Superior temporal gyrus (tissue), 1 donor: ENCODE measurements around the gene GRIK2.
A peak's percentile ranks its signal among the peaks of the same experiment; 100 is the strongest.

Experiments used
- DNase-seq: peaks from one replicate; pipeline ENCODE4 v3.0.0-alpha.2; 2016; ENCODE audit errors: extremely low spot score

Gene GRIK2

GRCh38 chr6:101537753-101538316, 144.3 kb downstream of the GRIK2 start:
- DNase-seq: no peak

- no peak for DNase-seq
Observed at GRCh38 chr6:101539510-101540245, 146.2 kb downstream of the GRIK2 start.

DNA sequence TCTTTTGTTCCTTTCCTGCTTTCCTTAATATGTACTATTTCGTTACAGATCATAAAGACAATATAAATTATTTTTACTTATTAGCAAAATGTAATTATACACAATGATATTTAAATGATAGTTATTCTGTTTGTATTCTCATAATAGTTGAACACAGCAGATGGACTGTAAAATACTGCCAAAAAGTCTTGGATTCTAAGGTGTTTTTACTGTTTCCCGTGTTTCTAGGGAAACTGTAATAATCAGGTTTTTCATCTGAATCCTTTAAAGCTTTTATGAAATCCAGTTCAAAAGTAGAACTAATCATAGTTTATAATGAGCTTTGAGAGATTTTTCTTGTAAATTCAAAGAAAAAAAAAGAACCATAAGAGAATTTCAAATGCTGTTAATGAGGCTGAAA, 148.4 kb downstream of the GRIK2 start:
- no peak for DNase-seq

- no peak for DNase-seq
Observed at GRCh38 chr6:101543796-101544195, 150.3 kb downstream of the GRIK2 start.

DNA sequence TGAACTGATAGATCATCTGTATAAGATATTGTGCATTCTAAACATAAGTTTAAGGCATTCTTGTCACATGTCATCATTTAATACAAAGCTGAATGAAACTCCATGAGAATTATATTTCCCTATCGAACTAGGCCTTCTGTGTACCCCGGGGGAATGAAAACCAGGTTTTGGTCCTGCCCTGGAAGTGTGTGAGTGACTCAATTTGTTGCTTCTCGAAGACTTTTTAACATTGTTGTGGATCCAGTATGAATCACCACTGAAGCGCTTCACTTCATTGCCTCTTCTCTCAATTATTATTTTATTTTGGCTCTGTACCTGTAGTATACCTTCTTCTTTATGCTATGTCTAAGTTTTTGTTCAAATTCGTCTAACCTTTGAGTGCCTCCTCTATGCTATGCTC, 150.8 kb downstream of the GRIK2 start:
- no peak for DNase-seq

DNA sequence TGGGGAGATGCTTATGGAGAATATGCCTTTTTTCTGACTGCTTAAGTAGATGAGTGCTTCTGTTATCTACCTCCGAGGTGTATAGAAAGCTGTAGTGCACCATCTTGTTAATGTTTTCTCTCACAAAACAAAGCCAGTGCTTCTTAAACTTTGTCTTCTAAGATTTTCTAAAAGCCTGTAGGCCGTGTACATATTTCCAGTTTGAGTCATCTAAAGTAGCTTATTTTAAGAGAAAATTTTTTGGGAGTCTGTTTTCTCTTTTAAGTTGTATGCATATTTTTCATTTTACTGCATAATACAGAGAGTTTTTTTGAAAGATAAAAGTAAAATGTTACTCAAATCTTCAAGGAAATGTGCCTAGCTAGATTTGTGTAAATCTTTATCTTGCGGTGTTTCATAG, 151.7 kb downstream of the GRIK2 start:
- no peak for DNase-seq

DNA sequence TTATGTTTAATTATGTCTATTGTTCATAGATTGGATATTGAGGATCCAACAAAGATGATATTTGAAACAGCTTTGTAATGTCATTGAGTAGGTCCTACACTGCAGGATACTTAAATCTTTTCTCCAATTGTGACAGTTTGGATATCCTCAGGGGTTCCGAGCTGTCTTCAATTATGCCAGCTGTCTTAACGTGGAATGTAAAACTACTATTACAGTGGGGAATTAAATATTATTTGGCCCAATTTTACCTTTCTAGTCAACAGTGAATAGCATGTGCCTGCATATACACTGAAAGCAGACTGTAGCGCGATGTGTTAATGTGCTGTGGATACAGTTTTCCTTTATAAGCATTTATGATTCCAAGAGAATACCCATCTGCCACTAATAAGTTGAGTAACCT, 156.9 kb downstream of the GRIK2 start:
- no peak for DNase-seq

- DNase-seq: no peak
Observed at GRCh38 chr6:101554231-101554630, 160.7 kb downstream of the GRIK2 start.

DNA sequence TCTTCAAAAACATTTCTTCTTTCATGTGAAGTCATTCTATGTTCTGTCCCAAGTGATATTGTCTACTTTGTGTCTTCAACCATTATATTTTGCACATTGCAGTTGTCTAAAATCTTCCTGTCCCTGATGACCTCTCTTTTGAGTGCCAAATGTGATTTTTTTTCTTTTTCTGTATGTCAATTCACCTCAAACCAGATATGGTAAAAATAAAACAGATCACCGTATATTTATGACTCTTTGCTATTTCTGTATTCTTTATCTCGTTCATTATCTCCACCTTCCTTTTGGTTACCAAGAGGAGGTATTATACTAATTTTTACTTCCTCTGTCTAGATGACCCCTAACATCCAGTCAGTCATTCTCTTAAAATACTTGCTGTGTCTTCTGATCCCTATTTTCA, 165.2 kb downstream of the GRIK2 start:
- DNase-seq: no peak

- no peak for DNase-seq
Observed at GRCh38 chr6:101572627-101573026, 179.1 kb downstream of the GRIK2 start.

DNA sequence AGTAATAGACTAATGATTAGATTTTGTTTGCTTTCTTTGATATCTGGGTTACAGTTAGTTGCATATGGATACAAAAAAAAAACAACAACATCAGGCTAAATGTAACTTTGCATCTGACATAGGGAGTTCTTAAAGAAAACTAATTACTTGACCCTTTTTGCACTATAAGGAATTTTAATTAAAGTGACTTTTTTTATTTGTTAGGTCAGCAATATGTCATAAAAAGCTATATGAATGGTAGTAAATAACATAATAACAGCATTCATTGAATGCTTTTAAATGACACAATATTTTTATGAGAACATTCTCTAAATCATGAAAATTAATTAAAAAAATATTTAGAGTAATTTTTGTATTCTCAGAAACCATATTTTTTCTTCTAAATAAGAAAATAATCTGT, 183.6 kb downstream of the GRIK2 start:
- no peak for DNase-seq

GRCh38 chr6:101578306-101578705, 184.8 kb downstream of the GRIK2 start:
- no peak for DNase-seq

DNA sequence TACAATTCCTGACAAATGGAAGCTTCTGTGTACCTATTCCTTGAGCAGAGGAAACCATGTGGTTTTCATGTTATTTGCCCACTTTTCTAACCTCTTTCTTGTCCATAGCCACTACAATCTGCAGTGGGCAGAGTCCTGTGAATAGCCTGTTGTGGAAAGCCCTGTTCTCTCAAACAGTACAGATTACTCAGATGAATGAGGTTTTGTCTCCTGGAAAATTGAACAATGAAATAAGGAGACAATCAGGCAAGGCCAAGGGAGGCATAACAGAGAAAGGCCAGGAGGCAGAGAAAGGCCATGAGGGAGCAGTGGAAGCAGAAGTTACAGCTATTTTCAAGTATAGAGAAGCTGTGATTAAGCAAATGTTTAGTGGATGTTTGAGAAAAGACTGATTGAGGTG, 189.3 kb downstream of the GRIK2 start:
- peak; percentile 61 for DNase-seq

GRCh38 chr6:101585501-101585900, 192.0 kb downstream of the GRIK2 start:
- no peak for DNase-seq

- no peak for DNase-seq
Observed at GRCh38 chr6:101588343-101588742, 194.8 kb downstream of the GRIK2 start.

GRCh38 chr6:101595276-101595675, 201.8 kb downstream of the GRIK2 start:
- no peak for DNase-seq

- DNase-seq: no peak
Observed at GRCh38 chr6:101597693-101598092, 204.2 kb downstream of the GRIK2 start.

DNA sequence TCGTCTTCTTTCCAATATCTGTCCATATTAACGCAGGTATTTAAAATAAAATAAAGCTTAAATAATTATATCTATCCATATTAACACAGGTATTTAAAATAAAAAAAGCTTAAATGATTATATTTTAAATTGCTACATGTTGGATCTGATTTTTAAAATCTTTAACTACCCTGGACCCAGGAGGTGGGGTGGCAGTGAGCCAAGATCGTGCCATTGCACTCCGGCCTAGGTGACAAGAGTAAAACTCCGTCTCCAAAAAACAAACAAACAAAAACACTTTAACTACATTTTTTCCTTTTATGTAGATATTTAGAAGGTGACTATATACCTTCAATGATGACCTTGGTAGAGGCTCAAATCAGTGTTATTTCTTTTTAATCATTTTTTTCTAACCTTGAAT, 211.9 kb downstream of the GRIK2 start:
- DNase-seq: no peak

- no peak for DNase-seq
Observed at GRCh38 chr6:101605874-101606273, 212.4 kb downstream of the GRIK2 start.

DNA sequence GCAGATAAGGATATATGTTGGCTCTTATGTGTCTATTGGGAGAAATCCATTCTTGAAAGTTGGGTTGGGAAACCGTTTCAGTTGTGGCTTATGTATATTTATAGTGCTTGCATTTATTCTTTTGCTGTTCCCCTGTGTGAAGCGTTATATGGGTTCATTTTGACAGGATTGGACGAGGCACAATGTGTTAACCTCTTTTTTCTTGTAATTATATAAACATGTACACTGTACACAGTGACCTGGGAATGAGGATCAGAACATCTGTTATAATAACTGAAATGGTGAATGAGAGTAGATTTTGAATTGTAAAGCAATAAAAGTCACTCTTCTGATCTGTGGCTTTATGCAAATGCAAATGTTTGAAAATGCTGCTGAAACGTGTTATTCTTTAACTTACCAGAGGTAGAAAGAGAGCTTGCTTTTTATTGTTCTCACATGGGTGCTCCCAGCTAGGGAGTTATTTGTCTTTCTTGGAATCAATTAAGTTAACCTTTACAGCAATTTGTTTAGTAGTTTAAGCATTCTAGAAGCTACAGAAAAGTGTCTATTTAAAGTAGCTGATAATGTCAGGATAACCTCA, 213.7 kb downstream of the GRIK2 start:
- DNase-seq: no peak

DNA sequence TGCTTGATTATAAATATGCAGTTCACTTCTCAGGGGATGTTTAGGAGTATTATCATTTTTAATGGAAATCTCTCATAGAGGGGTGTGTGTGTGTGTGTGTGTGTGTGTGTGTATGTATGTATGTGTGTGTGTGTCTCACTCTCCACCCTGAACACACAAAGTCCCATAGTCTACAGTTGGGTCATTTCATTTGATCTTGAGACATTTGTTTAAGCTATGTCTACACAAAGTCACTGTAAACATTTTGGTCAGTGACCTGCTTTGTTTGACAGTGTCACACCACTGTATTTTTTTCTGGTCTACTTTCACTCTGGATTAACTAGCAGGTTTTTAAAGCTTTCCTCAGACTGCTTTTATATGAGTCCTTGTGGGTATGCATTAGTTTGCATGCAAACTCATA, 215.2 kb downstream of the GRIK2 start:
- DNase-seq: no peak

DNA sequence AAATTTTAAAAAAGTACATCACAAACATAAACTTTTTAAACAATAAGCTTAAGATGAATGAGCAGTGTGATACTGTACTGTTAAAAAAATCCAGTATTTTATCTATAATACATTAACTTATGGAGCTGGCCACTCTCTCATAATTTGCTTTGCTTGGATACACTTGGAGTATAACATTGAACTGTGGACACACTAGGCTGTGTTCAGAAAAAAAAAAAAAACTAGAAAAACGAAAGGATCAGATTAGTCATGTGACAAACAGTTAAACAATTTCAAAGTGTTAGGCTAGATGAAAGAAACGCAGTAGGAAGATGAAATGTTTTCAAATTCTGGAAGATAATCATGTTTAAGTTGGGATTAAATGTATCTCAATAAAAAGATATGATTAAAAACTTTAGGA, 220.0 kb downstream of the GRIK2 start:
- DNase-seq: no peak

GRCh38 chr6:101614774-101615173, 221.3 kb downstream of the GRIK2 start:
- DNase-seq: no peak

GRCh38 chr6:101626269-101626668, 232.8 kb downstream of the GRIK2 start:
- DNase-seq: no peak
